Liver (tissue), 9 donors: ENCODE results near the gene THG1L. TPM values are rescaled to one million over a fixed set of nuclear protein-coding genes. Genes with fewer than 3 reads are reported as not detected.

ENCODE experiments used
- DNase-seq: peaks from one replicate; pipeline ENCODE4 v3.0.0-alpha.2; 2017; ENCODE audit warnings: low spot score
- H3K27ac ChIP-seq, 2 donors: one replicate each; pipeline ENCODE4 v1.7.0; 2013; ENCODE audit warnings: inconsistent platforms in 2 of 2, low read length in 2 of 2, control low read depth in 1 of 2, low read depth in 1 of 2, mild to moderate bottlenecking in 1 of 2
- H3K27me3 ChIP-seq, 4 donors: one replicate each; pipeline versions ENCODE4 v1.6.1 to v1.7.0; 2013; ENCODE audit warnings: low read length in 3 of 4, inconsistent platforms in 1 of 4, mild to moderate bottlenecking in 1 of 4, moderate library complexity in 1 of 4; ENCODE audit not compliant: control insufficient read depth in 4 of 4, insufficient read depth in 4 of 4
- H3K36me3 ChIP-seq, 4 donors: one replicate each; pipeline versions ENCODE4 v1.6.1 to v1.7.0; 2013; ENCODE audit warnings: low read length in 3 of 4, mild to moderate bottlenecking in 3 of 4, low read depth in 1 of 4, moderate library complexity in 1 of 4; ENCODE audit not compliant: control insufficient read depth in 4 of 4, insufficient read depth in 3 of 4
- H3K4me1 ChIP-seq, 4 donors: one replicate each; pipeline versions ENCODE4 v1.6.1 to v1.7.0; 2013; ENCODE audit warnings: low read length in 3 of 4, mild to moderate bottlenecking in 3 of 4, moderate library complexity in 1 of 4; ENCODE audit not compliant: control insufficient read depth in 4 of 4, insufficient read depth in 4 of 4
- H3K4me3 ChIP-seq, 3 donors: one replicate each; pipeline versions ENCODE4 v1.6.1 to v1.7.0; 2013; ENCODE audit warnings: low read length in 3 of 3, control low read depth in 1 of 3, low read depth in 1 of 3, mild to moderate bottlenecking in 1 of 3
- H3K9ac ChIP-seq, 2 donors: one replicate each; pipeline ENCODE4 v1.7.0; 2013; ENCODE audit warnings: low read length in 2 of 2, mild to moderate bottlenecking in 2 of 2, moderate library complexity in 2 of 2, control low read depth in 1 of 2, low read depth in 1 of 2
- H3K9me3 ChIP-seq, 4 donors: one replicate each; pipeline versions ENCODE4 v1.6.1 to v1.7.0; 2013; ENCODE audit warnings: low read length in 3 of 4; ENCODE audit not compliant: control insufficient read depth in 4 of 4
- FOXA1 ChIP-seq: IDR thresholded peaks from 2 replicates; pipeline ENCODE4 v1.6.1; 2016; ENCODE audit warnings: antibody characterized with exemption
- FOXA2 ChIP-seq: IDR thresholded peaks from 2 replicates; pipeline ENCODE4 v1.6.1; 2016; ENCODE audit warnings: antibody characterized with exemption
- GABPA ChIP-seq, 2 donors: IDR thresholded peaks in 1 of 2; conservative IDR thresholded peaks in 1 of 2; 2 replicates each; pipeline ENCODE4 v1.6.1; 2016; ENCODE audit warnings: antibody characterized with exemption in 2 of 2, mild to moderate bottlenecking in 1 of 2, moderate library complexity in 1 of 2
- HNF4A ChIP-seq, 2 donors: conservative IDR thresholded peaks; 2 replicates each; pipeline ENCODE4 v1.6.1; 2016; ENCODE audit warnings: antibody characterized with exemption in 2 of 2, mild to moderate bottlenecking in 2 of 2
- HNF4G ChIP-seq: IDR thresholded peaks from 2 replicates; pipeline ENCODE4 v1.6.1; 2016; ENCODE audit warnings: antibody characterized with exemption
- JUND ChIP-seq, 2 donors: IDR thresholded peaks; 2 replicates each; pipeline ENCODE4 v1.6.1; 2016; ENCODE audit warnings: antibody characterized with exemption in 2 of 2
- NR2F2 ChIP-seq: IDR thresholded peaks from 2 replicates; pipeline ENCODE4 v1.6.1; 2016; ENCODE audit warnings: antibody characterized with exemption
- RAD21 ChIP-seq, 2 donors: IDR thresholded peaks; 2 replicates each; pipeline ENCODE4 v1.6.1; 2016; ENCODE audit warnings: antibody characterized with exemption in 2 of 2, mild to moderate bottlenecking in 2 of 2
- RXRA ChIP-seq, 2 donors: IDR thresholded peaks; 2 replicates each; pipeline ENCODE4 v1.6.1; 2017 to 2018; ENCODE audit warnings: antibody characterized with exemption in 2 of 2, mild to moderate bottlenecking in 1 of 2
- SP1 ChIP-seq: IDR thresholded peaks from 2 replicates; pipeline ENCODE4 v1.6.1; 2018; ENCODE audit warnings: antibody characterized with exemption, mild to moderate bottlenecking
- TAF1 ChIP-seq: conservative IDR thresholded peaks from 2 replicates; pipeline ENCODE4 v1.6.1; 2016; ENCODE audit warnings: antibody characterized with exemption, mild to moderate bottlenecking
- YY1 ChIP-seq: IDR thresholded peaks from 2 replicates; pipeline ENCODE4 v1.6.1; 2016; ENCODE audit warnings: antibody characterized with exemption, mild to moderate bottlenecking
- WGBS: extraction: QIAGEN DNeasy Blood & Tissue Kit; methylation state at CpG from one replicate; pipeline ENCODE4 v1.1.7; 2013; 5-methylcytosine and 5-hydroxymethylcytosine counted together
- polyA plus RNA-seq, 2 donors: library from polyadenylated mRNA; stranded (reverse) in 1 of 2; unstranded in 1 of 2; fragments of 200-250 nt in 1 of 2; fragments of >200 nt in 1 of 2; fragmentation: Nextera tagmentation in 1 of 2; extraction: Ambion mirVana in 1 of 2; gene quantifications; one replicate each; pipeline versions ENCODE4 v1.2.1 to v1.2.3, GENCODE V29; 2013 to 2015
- total RNA-seq, 2 donors: library from RNA; depleted of rRNA; stranded (reverse); fragments of >200 nt; gene quantifications; one replicate each; pipeline ENCODE4 v1.2.3, GENCODE V29; 2014
- TF ChIP-seq, protein P1 (sequence below): IDR thresholded peaks from 2 replicates; pipeline ENCODE4 v1.6.1; 2016; ENCODE audit warnings: antibody characterized with exemption, mild to moderate bottlenecking
- TF ChIP-seq, protein P2 (sequence below): fragments of 150-350 bp; IDR thresholded peaks from 2 replicates; pipeline ENCODE4 v1.5.1; 2017; ENCODE audit warnings: improper control_type of control experiment, low read depth, low read length; ENCODE audit not compliant: missing input control
- TF ChIP-seq, protein P3 (sequence below): IDR thresholded peaks from 2 replicates; pipeline ENCODE4 v1.6.1; 2016; ENCODE audit warnings: antibody characterized with exemption
- TF ChIP-seq, protein P4 (sequence below): IDR thresholded peaks from 2 replicates; pipeline ENCODE4 v1.6.1; 2016; ENCODE audit warnings: antibody characterized with exemption
- TF ChIP-seq, protein P5 (sequence below): IDR thresholded peaks from 2 replicates; pipeline ENCODE4 v1.6.1; 2016; ENCODE audit warnings: antibody characterized with exemption
- donor health status: healthy.
- donor health status: healthy.
- donor health status: healthy.
- donor health status: healthy.
- donor health status: healthy.

Gene THG1L
- total and polyA plus RNA-seq, 4 donors, result 3.9 to 12.6 (median 5.3) TPM

DNA sequence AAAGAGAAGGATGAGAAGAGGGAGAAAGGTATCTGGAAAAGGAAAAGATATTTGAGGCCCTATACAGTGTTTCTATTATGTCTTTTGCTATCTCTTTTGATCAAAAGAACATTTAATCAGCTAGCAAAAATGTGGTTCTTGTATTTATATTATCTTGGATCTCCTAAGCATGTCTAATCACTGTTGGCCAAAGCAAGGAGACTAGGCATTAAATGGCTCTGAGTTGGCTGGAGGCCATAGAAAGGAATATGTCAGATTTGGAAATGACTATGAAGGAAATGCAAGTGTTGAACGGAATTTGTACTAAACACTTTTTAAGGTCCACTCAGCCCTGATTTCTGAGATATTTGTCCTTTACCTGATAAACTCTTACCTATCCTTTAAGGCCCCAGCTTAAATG, 22.4 kb upstream of the THG1L start:
- Histone ChIP-seq H3K4me1 (no peaks in the 10 kb centered on the region), H3K36me3 (no peaks in the 10 kb centered on the region), H3K9me3 (no peaks in the 10 kb centered on the region), H3K4me3 (no peak overlapping the region), H3K27me3 (no peaks in the 10 kb centered on the region), H3K27ac (no peak overlapping the region), H3K9ac (no peak overlapping the region)
- WGBS, result 86% methylated on average over 1 of the region's 1 CpG
- no peak for DNase-seq
- TF ChIP-seq FOXA2, result no peak
- TF ChIP-seq, protein P1, sequence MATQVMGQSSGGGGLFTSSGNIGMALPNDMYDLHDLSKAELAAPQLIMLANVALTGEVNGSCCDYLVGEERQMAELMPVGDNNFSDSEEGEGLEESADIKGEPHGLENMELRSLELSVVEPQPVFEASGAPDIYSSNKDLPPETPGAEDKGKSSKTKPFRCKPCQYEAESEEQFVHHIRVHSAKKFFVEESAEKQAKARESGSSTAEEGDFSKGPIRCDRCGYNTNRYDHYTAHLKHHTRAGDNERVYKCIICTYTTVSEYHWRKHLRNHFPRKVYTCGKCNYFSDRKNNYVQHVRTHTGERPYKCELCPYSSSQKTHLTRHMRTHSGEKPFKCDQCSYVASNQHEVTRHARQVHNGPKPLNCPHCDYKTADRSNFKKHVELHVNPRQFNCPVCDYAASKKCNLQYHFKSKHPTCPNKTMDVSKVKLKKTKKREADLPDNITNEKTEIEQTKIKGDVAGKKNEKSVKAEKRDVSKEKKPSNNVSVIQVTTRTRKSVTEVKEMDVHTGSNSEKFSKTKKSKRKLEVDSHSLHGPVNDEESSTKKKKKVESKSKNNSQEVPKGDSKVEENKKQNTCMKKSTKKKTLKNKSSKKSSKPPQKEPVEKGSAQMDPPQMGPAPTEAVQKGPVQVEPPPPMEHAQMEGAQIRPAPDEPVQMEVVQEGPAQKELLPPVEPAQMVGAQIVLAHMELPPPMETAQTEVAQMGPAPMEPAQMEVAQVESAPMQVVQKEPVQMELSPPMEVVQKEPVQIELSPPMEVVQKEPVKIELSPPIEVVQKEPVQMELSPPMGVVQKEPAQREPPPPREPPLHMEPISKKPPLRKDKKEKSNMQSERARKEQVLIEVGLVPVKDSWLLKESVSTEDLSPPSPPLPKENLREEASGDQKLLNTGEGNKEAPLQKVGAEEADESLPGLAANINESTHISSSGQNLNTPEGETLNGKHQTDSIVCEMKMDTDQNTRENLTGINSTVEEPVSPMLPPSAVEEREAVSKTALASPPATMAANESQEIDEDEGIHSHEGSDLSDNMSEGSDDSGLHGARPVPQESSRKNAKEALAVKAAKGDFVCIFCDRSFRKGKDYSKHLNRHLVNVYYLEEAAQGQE, result no peak
- no peak for TF ChIP-seq TAF1
- TF ChIP-seq, protein P2, sequence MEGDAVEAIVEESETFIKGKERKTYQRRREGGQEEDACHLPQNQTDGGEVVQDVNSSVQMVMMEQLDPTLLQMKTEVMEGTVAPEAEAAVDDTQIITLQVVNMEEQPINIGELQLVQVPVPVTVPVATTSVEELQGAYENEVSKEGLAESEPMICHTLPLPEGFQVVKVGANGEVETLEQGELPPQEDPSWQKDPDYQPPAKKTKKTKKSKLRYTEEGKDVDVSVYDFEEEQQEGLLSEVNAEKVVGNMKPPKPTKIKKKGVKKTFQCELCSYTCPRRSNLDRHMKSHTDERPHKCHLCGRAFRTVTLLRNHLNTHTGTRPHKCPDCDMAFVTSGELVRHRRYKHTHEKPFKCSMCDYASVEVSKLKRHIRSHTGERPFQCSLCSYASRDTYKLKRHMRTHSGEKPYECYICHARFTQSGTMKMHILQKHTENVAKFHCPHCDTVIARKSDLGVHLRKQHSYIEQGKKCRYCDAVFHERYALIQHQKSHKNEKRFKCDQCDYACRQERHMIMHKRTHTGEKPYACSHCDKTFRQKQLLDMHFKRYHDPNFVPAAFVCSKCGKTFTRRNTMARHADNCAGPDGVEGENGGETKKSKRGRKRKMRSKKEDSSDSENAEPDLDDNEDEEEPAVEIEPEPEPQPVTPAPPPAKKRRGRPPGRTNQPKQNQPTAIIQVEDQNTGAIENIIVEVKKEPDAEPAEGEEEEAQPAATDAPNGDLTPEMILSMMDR, result no peak
- TF ChIP-seq, protein P3, sequence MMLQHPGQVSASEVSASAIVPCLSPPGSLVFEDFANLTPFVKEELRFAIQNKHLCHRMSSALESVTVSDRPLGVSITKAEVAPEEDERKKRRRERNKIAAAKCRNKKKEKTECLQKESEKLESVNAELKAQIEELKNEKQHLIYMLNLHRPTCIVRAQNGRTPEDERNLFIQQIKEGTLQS, result no peak
- no peak for TF ChIP-seq NR2F2
- no peak for TF ChIP-seq HNF4A (conservative IDR thresholded peaks at IDR 0.05)
- no peak for TF ChIP-seq HNF4G
- no peak for TF ChIP-seq RXRA (IDR thresholded peaks at IDR 0.05)
- no peak for TF ChIP-seq JUND (IDR thresholded peaks at IDR 0.05)
- no peak for TF ChIP-seq SP1
- TF ChIP-seq GABPA (IDR thresholded peaks at IDR 0.05 in 1 of 2, conservative IDR thresholded peaks at IDR 0.05 in 1 of 2), result no peak
- no peak for TF ChIP-seq FOXA1
- TF ChIP-seq YY1, result no peak

DNA sequence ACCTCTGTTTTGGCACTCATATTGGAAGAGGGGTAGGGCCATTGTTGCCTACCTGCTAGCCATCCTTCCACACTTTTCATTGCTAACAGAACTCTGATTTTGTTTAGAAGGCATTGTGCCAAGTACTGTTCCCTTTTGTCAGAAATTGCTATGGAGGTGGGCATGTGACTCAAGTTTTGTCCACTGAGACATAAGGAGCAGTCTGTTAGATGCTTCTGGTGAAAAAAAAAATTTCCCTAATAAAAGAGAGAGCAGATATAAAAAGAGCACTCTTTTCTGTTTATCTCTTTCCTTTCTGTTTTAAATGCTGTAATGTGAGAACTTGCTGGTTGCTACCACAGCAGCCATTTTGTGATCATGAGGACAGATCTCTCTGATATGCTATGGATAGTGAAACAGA, 21.9 kb upstream of the THG1L start:
- TF ChIP-seq HNF4A (conservative IDR thresholded peaks at IDR 0.05) (no peak), HNF4G (no peak)
- Histone ChIP-seq H3K27ac (no peak overlapping the region), H3K36me3 (no peaks in the 10 kb centered on the region), H3K4me3 (no peak overlapping the region), H3K9ac (no peak overlapping the region), H3K9me3 (no peaks in the 10 kb centered on the region), H3K4me1 (no peaks in the 10 kb centered on the region), H3K27me3 (no peaks in the 10 kb centered on the region)
- no peak for DNase-seq

DNA sequence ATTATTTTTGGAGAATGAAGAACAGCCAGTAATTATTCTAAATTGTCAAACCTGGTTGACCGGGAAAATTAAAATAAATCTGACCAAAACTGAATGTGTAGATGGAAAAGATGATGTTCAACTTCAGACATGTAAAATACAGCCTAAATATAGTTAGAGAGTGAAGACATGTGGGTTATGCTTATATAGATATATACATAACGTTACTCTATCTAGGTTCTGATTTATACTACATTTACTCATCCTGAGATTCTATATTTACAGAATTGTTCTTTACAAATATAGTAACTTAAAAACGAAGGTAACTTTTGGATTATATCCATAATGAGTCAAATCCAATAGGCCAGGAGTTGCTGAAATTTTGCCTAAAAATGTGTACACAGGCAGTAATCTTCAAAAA, 20.8 kb upstream of the THG1L start:
- Histone ChIP-seq H3K9ac (no peak overlapping the region), H3K9me3 (no peaks in the 10 kb centered on the region), H3K27ac (no peak overlapping the region), H3K4me1 (no peaks in the 10 kb centered on the region), H3K27me3 (no peaks in the 10 kb centered on the region), H3K36me3 (no peaks in the 10 kb centered on the region), H3K4me3 (no peak overlapping the region)
- no peak for DNase-seq
- WGBS, result 79% methylated on average over 3 of the region's 3 CpGs
- TF ChIP-seq, protein P4, sequence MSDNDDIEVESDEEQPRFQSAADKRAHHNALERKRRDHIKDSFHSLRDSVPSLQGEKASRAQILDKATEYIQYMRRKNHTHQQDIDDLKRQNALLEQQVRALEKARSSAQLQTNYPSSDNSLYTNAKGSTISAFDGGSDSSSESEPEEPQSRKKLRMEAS, result no peak
- TF ChIP-seq TAF1 (no peak), GABPA (IDR thresholded peaks at IDR 0.05 in 1 of 2, conservative IDR thresholded peaks at IDR 0.05 in 1 of 2) (no peak), HNF4G (no peak), RAD21 (IDR thresholded peaks at IDR 0.05) (no peak), FOXA2 (no peak), JUND (IDR thresholded peaks at IDR 0.05) (no peak), NR2F2 (no peak), FOXA1 (no peak), SP1 (no peak)
- TF ChIP-seq, protein P3, result no peak
- TF ChIP-seq, protein P5, sequence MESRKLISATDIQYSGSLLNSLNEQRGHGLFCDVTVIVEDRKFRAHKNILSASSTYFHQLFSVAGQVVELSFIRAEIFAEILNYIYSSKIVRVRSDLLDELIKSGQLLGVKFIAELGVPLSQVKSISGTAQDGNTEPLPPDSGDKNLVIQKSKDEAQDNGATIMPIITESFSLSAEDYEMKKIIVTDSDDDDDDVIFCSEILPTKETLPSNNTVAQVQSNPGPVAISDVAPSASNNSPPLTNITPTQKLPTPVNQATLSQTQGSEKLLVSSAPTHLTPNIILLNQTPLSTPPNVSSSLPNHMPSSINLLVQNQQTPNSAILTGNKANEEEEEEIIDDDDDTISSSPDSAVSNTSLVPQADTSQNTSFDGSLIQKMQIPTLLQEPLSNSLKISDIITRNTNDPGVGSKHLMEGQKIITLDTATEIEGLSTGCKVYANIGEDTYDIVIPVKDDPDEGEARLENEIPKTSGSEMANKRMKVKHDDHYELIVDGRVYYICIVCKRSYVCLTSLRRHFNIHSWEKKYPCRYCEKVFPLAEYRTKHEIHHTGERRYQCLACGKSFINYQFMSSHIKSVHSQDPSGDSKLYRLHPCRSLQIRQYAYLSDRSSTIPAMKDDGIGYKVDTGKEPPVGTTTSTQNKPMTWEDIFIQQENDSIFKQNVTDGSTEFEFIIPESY, result no peak
